HUDEP-2 (cell line): ENCODE results near the gene AAGAB.

Source experiments
- DNase-seq, 76 experiments: peaks; one replicate each; lab custom pipeline; 2025; ENCODE audit not compliant: unreplicated experiment in 76 of 76; lab: John Stamatoyannopoulos, UW

AAGAB gene

DNA sequence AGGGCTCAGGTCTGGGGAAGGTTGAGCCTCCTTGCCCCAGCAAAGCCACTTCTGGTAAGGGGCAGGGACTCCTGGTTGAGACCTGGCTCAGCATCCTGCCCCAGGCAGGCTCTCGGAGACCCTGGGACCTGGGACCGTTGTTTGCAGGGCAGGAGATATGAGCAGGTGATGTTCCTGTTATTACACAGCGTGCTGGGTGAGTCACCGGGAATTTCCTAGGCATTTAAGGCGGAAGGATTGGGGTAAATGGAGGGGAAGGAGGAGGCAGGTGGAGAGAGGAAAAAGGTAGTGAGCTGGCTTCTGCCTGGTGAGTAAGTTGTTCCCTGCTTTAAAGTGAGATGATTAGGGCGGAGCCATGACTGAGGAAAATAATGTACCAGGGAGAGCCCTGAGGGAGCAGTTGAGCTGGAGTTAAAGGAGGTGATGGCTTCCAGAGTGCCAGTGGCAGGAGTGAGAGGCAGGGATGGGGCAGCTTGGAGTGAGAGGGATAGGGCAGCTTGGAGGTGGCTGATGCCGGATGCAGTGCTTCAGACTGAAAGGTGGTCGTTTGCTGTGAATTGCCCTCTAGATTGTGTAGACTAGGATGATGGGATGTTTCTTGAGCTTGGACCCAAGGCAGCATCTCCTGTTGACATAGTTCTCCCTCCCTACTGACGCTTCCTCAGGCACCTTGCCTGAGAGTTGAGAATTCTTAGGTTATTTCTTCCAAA is 79.4 kb downstream of the AAGAB start:
- DNase-seq = no peak

GRCh38 chr15:67174446-67174845 is 80.0 kb downstream of the AAGAB start:
- no peak for DNase-seq

- DNase-seq = no peak
Measured at GRCh38 chr15:67173786-67174185, 80.7 kb downstream of the AAGAB start.

DNA sequence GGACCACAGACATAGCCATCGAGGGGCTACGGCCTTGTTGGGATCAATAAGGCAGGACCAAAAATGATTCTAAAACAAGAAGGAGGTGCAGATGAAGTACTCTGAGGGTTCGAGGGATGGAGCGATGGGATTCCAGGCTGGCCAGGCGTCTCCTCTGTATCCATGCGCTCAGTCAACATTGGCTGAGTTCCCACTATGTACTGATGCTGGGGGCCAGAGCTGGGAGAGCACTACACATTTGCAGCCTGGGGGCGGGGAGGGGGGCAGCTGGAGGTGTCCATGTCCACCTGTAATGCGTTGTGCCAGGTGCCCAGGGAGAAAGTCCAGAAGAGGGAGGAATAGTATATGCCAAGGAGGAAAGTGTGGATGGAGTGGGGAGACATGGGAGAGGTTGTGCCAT is 81.5 kb downstream of the AAGAB start:
- no peak for DNase-seq

- DNase-seq = no peak
Measured at GRCh38 chr15:67172172-67172571, 82.3 kb downstream of the AAGAB start.

- DNase-seq = no peak
Measured at GRCh38 chr15:67171471-67171870, 83.0 kb downstream of the AAGAB start.

DNA sequence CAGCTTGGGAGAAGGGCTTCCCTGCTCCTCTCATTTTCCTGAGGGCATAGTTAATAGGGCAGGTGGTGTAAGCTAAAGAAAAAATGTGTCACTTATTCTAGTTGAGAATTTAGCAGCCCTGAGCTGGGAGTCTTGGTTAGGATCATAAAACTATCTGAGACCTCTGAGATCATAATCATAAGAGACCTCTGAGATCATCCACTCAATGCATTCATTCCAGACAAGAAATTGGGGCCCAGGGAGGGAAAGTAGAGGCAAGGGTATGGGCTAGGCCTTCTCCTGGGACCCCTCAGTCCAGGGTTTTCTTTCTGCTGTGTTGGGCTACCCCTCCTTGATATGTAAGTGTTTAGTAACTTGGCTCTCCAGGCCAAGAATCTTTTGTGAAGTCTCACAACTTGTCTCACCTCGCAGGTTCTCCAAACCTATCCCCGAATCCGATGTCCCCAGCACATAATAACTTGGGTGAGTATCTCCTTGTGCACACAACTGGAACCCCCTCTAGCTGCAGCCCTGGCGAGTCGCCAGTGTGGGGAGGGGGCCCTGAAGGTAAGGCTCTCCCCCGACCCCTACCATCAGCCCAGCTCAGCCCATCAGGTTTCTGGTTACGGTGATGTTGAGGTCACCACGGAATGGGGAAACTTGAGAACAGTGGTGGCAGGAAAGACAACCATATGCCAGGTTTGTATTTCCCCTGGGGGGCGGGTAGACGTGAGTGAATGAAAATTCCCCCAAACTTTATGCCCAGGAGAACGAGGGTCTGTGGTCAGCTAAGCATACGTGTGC is 84.1 kb downstream of the AAGAB start:
- DNase-seq = no peak

GRCh38 chr15:67168694-67169093 is 85.8 kb downstream of the AAGAB start:
- DNase-seq = no peak

DNA sequence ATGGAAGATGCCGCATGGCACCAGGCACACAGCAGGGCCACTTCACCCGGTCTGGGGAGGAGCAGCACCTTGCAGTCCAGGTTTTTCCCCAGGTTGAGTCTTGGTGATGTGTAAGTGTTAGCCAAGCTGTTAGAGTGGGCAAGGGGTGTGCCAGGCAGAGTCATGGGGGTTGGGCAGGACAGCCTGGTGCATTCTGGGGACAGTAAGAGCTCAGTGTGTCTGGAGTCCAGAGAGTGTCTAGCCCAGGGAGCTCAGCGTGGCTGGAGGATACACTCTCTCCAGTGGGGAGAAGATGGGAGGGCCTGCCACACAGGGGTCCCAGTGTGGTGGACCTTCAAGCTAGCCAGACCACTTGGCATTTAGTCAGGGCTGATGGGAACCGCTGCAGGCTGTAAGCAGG is 87.4 kb downstream of the AAGAB start:
- no peak for DNase-seq

GRCh38 chr15:67166280-67167009 is 88.0 kb downstream of the AAGAB start:
- DNase-seq = no peak

- no peak for DNase-seq
Measured at GRCh38 chr15:67165254-67166253, 88.9 kb downstream of the AAGAB start.

GRCh38 chr15:67164811-67165253 is 89.6 kb downstream of the AAGAB start:
- DNase-seq = no peak

GRCh38 chr15:67164401-67164791 is 90.1 kb downstream of the AAGAB start:
- DNase-seq = no peak

- no peak for DNase-seq
Measured at GRCh38 chr15:67163180-67163579, 91.3 kb downstream of the AAGAB start.

DNA sequence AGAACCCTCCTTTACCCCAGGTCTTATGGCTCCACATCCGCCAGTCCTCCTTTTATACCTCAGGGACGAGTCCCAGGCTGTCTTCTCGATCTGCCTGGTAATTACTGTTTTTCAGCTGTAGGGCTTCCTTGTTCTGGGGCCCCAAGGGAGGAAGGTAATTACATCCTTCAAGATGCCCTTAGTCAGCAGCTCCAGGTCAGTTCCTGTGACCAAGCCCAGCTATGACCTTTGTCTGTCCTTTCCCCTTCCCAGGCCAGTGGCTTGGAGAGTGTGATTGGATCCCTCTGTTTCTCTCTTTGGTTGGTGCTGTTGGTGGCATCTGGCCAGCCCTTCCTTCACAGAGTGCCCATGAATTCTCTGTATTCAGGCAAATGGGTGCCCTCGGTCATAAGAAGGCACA is 92.6 kb downstream of the AAGAB start:
- DNase-seq = no peak

DNA sequence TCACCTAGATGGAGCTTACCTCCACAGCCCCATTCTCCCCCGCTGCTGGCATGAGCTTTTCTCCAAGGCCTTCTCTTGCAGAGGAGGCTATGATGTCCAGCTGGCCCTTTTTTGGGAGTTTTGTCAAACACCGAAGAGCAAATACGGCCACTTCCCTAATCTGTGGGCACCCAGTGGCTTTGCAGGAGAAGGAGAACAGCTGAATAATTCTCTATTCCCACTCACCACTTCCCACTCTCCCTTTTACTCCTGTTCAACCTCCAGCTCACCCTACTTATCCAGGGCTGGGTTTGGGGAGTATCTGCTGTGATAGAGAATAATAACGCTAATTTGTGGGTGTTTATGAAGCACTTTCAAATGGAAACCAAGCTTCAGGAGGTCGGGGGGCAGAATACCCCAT is 93.0 kb downstream of the AAGAB start:
- no peak for DNase-seq

DNA sequence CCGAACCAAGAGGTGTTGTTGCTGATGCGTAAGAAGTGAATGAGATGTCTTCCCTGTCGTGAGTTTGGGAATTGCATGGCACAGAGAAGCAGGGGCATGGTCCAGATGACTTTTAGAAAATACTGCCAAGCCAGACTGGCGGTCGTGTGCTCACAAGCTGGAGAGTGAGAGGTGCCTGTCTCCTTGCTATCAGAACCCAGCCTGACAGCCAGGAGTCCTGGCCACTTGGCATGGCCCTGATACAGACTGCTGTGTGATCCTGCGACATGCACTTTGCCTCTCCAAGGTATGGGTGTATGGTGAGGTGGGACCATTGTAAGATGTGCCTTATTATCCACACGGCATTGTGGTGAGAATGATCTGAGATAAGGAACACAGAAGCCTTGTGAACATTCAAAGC is 96.1 kb downstream of the AAGAB start:
- no peak for DNase-seq

DNA sequence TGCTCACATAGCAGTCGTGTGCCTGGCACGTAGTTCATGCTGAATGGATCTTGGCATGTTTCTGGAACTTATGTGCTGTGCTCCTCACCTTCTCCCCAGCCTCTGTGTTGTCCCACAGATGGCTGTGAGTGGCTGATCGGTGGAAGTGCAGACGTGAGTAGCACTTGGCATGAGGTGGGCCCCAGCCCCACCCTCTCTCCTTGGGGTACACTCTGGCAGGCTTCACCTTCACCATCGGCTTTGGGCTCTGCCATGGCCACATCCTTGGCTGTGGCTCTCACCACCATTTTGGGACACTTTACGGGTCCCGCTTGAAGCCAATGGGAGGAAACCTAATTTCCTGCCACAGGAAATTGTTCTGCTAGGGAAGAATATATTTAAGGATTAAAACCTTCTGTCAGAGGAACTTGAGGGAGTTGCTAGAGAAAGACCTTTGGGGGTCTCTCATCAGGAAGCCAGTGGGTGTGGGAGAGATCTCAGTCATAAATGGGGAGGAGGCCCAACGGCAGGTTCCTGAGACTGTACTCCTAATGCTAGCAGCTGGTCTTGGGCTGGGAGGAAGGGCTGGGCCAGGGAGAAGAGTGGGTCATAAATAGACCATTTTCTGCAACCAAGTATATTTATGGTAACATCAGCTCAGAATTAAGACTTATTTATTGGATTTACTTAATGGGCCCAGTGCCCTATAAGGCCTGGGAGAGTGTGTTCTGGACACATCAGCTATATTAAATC is 96.8 kb downstream of the AAGAB start:
- DNase-seq = no peak

GRCh38 chr15:67156834-67157233 is 97.6 kb downstream of the AAGAB start:
- no peak for DNase-seq

DNA sequence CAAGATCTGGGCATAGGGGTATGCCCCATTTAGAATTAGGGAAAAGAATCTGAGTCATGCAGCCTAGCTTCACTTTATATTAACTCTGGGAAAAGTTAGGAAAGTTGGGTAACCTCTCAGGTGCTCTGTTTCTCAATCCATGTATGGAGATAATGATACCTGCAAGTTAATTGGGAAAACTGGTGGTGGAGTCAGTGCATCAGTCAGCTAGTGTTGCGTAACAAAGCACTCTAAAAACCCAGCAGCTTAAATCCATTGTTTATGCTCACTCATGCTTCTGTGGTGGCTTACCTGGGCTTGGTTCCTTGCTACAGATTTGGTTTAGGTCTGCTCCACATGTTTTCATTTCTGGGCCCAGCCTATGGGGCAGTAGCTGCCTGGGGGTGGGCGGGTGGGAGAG is 98.0 kb downstream of the AAGAB start:
- DNase-seq = no peak
